ENCODE data around the gene PLEKHH1.

PLEKHH1 gene

DNA sequence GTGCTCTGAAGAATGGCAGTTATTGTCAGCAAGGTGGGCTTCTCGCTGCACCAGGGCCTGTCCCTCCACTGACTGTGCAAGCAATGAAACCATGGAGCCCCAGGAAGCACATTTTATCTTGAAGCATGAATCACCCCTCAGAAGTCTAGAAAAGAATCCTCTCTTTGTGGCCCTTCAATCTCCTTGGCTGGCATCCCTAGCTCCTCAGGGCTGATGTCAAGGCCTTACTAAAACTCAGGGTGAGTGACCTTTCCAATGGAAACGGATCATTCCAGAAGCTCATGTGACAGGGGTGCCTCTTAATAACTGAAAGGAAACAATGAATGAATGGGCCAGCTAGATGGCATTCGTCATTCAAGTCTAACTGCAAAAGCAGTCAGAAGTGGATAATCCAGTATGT lies 22.3 kb upstream of the PLEKHH1 start:
- no peak for DNase-seq

DNA sequence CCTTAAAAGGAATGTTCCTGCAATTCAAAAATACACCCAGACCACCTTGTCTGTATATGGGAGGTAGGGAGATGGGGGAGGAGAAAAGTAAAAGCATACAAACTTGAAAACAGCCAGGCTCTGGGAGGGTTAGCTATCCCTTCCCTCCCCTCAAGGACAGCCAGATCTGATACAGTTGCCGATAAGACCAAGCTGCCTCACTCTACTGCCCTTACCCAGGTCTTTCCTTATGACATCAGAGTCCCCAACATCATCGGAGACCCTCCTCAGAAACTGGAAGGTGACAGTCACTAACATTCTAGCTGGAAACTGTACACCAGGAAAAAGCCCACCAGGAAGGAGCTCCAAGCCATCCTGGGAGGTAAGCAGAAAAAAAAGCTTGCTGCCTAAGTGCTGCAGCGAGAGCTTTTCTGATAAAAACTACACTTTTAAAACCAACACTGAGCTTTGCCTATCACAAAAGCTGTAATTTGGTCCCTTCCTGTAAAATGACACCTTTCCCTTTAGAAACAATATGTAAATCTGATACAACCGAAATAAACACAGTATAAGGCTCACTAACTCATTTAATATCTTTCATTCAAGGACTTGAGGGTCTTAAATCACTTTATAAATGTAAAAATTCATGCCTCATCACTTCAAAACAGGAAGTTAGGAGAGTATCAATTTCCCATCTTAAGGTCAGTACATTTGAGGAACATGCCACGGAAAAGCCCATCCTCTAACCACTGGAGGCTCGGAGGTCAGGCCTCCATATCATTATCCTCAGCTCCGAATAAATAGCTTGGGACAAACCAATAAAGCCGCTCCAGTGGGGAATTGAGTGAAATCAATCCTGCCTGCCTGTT lies 20.4 kb upstream of the PLEKHH1 start:
- DNase-seq, result no peak

- DNase-seq, result no peak
These were observed 19.4 kb upstream of the PLEKHH1 start for GRCh38 chr14:67513631-67514108.

DNA sequence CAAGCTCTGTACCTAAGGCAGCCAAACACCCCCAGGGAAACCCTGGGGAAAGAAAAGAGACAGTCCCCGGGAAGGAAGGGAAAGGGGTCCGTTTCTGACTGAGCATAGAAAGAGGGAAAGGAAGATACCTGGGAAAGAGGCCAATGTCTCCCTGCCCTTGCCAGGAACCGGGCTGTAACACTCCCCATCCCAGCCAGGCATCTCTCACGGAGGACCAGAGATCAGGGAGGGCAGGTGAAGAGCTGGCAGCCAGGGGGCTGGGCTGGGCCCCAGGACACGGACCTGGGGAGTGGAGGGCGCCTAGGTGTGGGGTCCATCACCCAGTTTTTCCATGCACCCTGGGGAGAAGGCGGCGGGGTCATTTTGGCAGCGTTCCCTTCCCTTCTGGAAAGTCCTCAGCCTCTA lies 18.9 kb upstream of the PLEKHH1 start:
- DNase-seq, result no peak

DNA sequence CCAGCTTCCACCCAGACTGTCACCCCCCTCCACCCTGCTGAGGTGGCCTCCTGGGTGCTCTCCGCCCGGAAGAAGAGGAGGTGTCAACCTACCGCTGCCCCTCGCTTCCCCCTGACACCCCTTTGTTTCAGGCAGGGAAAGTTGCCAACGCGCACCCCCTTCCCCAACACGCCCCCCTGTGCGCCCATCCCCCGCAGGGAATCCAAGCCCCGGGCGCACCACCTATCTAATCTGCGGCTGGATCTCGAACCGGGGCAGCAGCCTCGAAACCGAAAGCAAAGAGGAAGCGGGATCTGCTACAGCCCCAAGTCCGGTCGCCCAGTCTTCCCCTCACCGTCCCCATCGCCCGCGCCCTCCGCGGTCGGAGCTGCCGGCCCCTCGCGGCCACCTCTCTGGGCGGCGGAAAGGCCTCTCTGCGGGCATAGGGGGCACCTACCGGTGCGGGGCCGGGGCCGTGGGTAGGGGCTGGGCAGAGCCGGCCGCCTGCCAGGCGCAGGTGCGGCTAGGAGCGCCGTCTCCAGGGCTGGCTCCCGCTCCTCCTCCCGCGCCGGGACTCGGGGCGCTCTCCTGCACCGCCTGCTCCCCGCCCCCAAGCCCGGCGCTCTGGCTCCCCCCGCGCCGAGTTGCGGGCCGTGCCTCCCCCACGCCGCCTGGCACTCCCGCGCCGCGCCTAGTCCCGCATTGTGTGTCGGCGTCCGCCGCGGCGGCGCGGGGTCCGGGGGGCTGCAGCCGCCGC lies 18.3 kb upstream of the PLEKHH1 start:
- peak; percentile 24 for DNase-seq

- peak; percentile 33 for DNase-seq
These were observed 17.6 kb upstream of the PLEKHH1 start for GRCh38 chr14:67515386-67516079.

DNA sequence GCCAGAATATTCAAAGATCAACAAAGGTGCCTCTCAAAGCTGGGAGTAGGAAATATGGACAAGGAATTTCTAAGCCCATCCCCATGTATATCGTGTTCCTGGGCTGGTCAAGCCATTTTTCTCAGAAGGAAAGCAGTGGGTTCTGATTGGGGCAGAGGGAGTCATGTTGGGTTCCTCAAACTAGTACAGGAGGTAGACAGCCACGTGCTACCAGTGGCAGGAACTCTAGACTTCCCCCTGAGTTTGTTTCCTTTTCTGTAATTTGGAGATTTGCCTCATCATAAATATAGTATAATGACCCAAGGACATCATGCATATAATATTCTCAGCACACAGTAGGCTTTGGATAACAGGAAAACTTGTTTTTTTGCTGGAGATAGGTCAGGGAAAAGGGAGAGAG lies 16.4 kb upstream of the PLEKHH1 start:
- no peak for DNase-seq

- DNase-seq, result no peak
These were observed 16.0 kb upstream of the PLEKHH1 start for GRCh38 chr14:67517083-67517482.

DNA sequence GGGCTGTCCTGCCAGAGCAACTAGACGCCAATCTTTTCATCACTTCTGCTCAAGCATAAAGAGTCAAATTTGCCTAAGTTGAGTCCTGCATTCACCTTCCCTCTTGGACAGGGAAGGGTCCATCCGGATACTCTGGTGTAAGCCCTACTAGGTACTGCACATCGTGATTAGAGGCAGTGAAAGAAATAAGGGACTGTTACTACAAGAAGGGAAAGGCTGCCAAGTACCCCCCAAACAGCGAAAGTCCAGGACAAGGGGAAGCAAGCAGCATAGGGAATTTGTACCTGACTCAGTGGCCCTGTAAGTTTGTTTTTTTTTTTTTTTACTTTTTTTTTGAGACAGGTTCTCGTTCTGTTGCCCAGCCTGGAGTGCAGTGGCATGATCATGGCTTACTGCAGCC lies 13.7 kb upstream of the PLEKHH1 start:
- no peak for DNase-seq

DNA sequence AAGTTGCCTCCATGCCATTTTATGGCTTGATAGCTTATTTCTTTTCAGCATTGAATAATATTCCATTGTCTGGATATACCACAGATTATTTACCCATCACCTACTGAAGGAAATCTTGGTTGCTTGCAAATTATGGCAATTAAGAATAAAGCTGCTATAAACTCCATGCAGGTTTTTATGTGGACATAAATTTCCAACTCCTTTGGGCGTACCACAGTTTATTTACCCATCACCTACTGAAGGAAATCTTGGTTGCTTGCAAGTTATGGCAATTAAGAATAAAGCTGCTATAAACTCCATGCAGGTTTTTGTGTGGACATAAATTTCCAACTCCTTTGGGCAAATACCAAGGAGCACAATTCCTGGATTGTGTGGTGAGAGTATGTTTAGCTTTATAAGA lies 12.6 kb upstream of the PLEKHH1 start:
- no peak for DNase-seq

- DNase-seq, result no peak
These were observed 10.8 kb upstream of the PLEKHH1 start for GRCh38 chr14:67522270-67522669.

GRCh38 chr14:67523764-67524633 lies 9.1 kb upstream of the PLEKHH1 start:
- no peak for DNase-seq

- no peak for DNase-seq
These were observed 8.5 kb upstream of the PLEKHH1 start for GRCh38 chr14:67524634-67524963.

- no peak for DNase-seq
These were observed 7.7 kb upstream of the PLEKHH1 start for GRCh38 chr14:67525389-67525788.

DNA sequence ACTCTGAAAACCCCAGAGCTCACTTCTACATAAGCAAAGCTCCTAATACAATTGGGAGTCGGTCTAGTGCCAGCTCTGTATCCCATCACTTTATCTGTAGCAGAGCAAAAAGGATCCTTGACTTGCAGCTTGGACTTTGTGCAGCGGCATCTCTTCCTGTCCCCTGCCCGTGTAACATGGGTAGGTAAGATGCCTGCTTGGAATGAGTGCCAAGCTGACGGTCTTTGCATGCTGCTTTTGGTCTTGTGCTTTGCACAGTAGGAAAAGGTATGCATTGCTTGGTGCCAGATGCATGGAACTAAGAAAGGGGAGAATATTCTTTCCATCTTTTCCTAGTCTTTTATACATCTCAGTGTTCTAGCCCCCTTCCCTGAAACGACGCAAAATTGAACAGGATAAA lies 6.9 kb upstream of the PLEKHH1 start:
- no peak for DNase-seq

GRCh38 chr14:67526676-67527459 lies 6.2 kb upstream of the PLEKHH1 start:
- peak; percentile 48 for DNase-seq

DNA sequence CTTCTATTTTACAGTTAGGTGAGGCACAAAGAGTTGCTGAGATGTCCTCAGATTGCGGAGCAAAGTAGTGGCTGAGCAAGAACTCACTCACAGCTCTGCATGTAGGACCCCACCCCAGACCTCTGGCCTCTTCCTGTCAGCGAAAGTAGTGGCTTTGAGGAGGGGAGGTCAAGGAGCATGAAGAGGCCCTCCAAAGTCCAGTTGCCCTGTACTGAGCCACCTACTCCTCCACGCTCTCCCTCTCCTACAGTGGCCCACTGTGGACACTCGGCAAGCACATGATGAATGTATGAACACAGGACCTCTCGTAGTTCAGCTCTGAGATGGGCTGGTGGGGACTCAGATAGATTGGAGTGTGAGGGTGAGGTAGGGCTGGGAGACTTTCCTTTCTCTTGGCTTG lies 5.3 kb upstream of the PLEKHH1 start:
- no peak for DNase-seq

- no peak for DNase-seq
These were observed 4.8 kb upstream of the PLEKHH1 start for GRCh38 chr14:67528276-67528675.

- no peak for DNase-seq
These were observed 2.8 kb upstream of the PLEKHH1 start for GRCh38 chr14:67529947-67530935.

GRCh38 chr14:67532606-67532997 lies 488 bp upstream of the PLEKHH1 start:
- DNase-seq, result no peak

- DNase-seq, result no peak
These were observed 630 bp downstream of the PLEKHH1 start for GRCh38 chr14:67533754-67534085.

Measured in stimulated activated CD4-positive, alpha-beta T cell treated with anti-CD3 and anti-CD28 coated beads, Interleukin-4, amount 100 ng/mL, for 24 hours (primary cell).